WI38 (cell line): Measurements from ENCODE around the gene TMEM175.
"Not testable (repeated sequence)": the region's sequence is repeated elsewhere in the genome, so short reads cannot be mapped to it uniquely, and the experiment has no call there.

Source experiments
- H3K4me3 ChIP-seq: 2 replicates; pipeline ENCODE4 v1.5.1; 2011; ENCODE audit warnings: low read depth, mild to moderate bottlenecking, control low read depth, low read length
- CTCF ChIP-seq: IDR thresholded peaks from 2 replicates; pipeline ENCODE4 v1.5.1; 2012; ENCODE audit warnings: low read depth, mild to moderate bottlenecking, control low read depth, low read length

TMEM175 gene

GRCh38 chr4:917992-918391 is 14.3 kb upstream of the TMEM175 start:
- H3K4me3 ChIP-seq = no peak overlapping the region
- TF ChIP-seq CTCF = no peak

GRCh38 chr4:918591-918990 is 13.7 kb upstream of the TMEM175 start:
- not testable (repeated sequence) for H3K4me3 ChIP-seq

- H3K4me3 ChIP-seq = not testable (repeated sequence)
Measured at GRCh38 chr4:919004-919680, 13.1 kb upstream of the TMEM175 start.

- H3K4me3 ChIP-seq = no peak overlapping the region
- TF ChIP-seq CTCF = no peak
Measured at GRCh38 chr4:921830-922331, 10.4 kb upstream of the TMEM175 start.

GRCh38 chr4:924107-925096 is 7.9 kb upstream of the TMEM175 start:
- no peak for TF ChIP-seq CTCF
- no peak overlapping the region for H3K4me3 ChIP-seq

- TF ChIP-seq CTCF = no peak
- no peak overlapping the region for H3K4me3 ChIP-seq
Measured at GRCh38 chr4:925171-925570, 7.1 kb upstream of the TMEM175 start.

DNA sequence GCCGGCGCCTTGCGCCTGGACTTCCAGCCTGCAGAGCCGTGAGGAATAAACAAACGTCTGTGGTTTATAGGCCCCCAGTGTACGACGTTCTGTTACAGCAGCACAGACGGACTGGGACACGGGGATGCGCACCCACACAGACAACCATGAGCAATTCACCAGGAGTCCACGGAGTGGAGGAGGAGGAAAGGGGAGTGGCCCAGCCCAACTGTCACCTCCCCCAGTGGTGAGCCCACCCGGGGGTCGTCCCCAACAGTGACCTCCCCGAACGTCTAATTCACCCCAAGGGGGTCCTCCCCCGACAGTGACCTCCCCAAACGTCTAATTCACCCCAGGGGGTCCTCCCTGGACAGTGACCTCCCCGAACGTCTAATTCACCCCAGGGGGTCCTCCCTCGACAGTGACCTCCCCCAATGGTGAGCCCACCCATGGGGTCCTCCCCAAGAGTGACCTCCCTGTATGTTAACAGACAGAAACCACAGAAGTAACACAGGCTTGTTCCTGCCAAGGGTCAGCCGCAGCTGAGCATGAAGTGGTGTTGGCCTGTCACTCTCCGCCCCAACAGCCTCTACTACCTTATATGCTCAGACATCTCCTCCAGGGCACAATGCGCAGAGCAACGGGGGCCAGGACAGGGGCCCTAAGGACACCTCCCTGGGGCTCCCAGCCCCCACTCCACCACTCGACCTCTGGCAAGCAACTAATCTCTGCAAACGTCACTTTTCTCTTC is 6.3 kb upstream of the TMEM175 start:
- H3K4me3 ChIP-seq = no peak overlapping the region
- TF ChIP-seq CTCF = no peak

- TF ChIP-seq CTCF = peak; percentile 35
- no peak overlapping the region for H3K4me3 ChIP-seq
Measured at GRCh38 chr4:926538-926937, 5.7 kb upstream of the TMEM175 start.

GRCh38 chr4:927566-927965 is 4.7 kb upstream of the TMEM175 start:
- H3K4me3 ChIP-seq = not testable (repeated sequence)
